T-helper 2 cell treated with Interferon-gamma antibody and Interleukin-4, amounts not matched to agents 5 μg/mL and 100 μg/mL, for 36 hours (primary cell): ENCODE results near the gene SYT15.
"Not testable (repeated sequence)": the region's sequence is repeated elsewhere in the genome, so short reads cannot be mapped to it uniquely, and the experiment has no call there.

Experiments used
- DNase-seq: peaks from one replicate; pipeline ENCODE4 v3.0.0; 2021; ENCODE audit warnings: low spot score
- H3K27ac Mint-ChIP-seq: one replicate; pipeline ENCODE4 v1.8.0; 2021; ENCODE audit warnings: mild to moderate bottlenecking, mixed read lengths
- H3K27me3 Mint-ChIP-seq: one replicate; pipeline ENCODE4 v1.8.0; 2021; ENCODE audit warnings: low read depth, mixed read lengths
- H3K36me3 Mint-ChIP-seq: one replicate; pipeline ENCODE4 v1.8.0; 2021; ENCODE audit warnings: low read depth, mixed read lengths
- H3K4me1 Mint-ChIP-seq: one replicate; pipeline ENCODE4 v1.8.0; 2021; ENCODE audit warnings: low read depth, mixed read lengths
- H3K4me3 Mint-ChIP-seq: one replicate; pipeline ENCODE4 v1.8.0; 2022; ENCODE audit warnings: mild to moderate bottlenecking, moderate library complexity, mixed read lengths
- H3K9me3 Mint-ChIP-seq: one replicate; pipeline ENCODE4 v1.8.0; 2021; ENCODE audit warnings: mixed read lengths

The SYT15 gene

GRCh38 chr10:46579378-46579777 lies 450 bp downstream of the SYT15 start:
- not testable (repeated sequence) for H3K36me3 Mint-ChIP-seq, H3K4me3 Mint-ChIP-seq, H3K27ac Mint-ChIP-seq, H3K4me1 Mint-ChIP-seq, H3K27me3 Mint-ChIP-seq, H3K9me3 Mint-ChIP-seq, DNase-seq

GRCh38 chr10:46581997-46582396 lies 3.1 kb downstream of the SYT15 start:
- not testable (repeated sequence) for DNase-seq, H3K4me3 Mint-ChIP-seq, H3K27me3 Mint-ChIP-seq, H3K27ac Mint-ChIP-seq, H3K4me1 Mint-ChIP-seq, H3K36me3 Mint-ChIP-seq, H3K9me3 Mint-ChIP-seq

- H3K4me1 Mint-ChIP-seq, H3K27ac Mint-ChIP-seq, DNase-seq, H3K9me3 Mint-ChIP-seq, H3K27me3 Mint-ChIP-seq, H3K36me3 Mint-ChIP-seq, H3K4me3 Mint-ChIP-seq: not testable (repeated sequence)
These were observed 3.6 kb downstream of the SYT15 start for GRCh38 chr10:46582568-46582967.

- H3K36me3 Mint-ChIP-seq, H3K27ac Mint-ChIP-seq, H3K27me3 Mint-ChIP-seq, H3K4me3 Mint-ChIP-seq, DNase-seq, H3K4me1 Mint-ChIP-seq, H3K9me3 Mint-ChIP-seq: not testable (repeated sequence)
These were observed 5.3 kb downstream of the SYT15 start for GRCh38 chr10:46584196-46584595.

- not testable (repeated sequence) for H3K36me3 Mint-ChIP-seq, H3K4me3 Mint-ChIP-seq, H3K9me3 Mint-ChIP-seq, H3K4me1 Mint-ChIP-seq, H3K27ac Mint-ChIP-seq, H3K27me3 Mint-ChIP-seq, DNase-seq
These were observed 6.3 kb downstream of the SYT15 start for GRCh38 chr10:46585246-46585645.

- H3K36me3 Mint-ChIP-seq, H3K9me3 Mint-ChIP-seq, H3K27ac Mint-ChIP-seq, H3K27me3 Mint-ChIP-seq, H3K4me3 Mint-ChIP-seq, H3K4me1 Mint-ChIP-seq, DNase-seq: not testable (repeated sequence)
These were observed 8.6 kb downstream of the SYT15 start for GRCh38 chr10:46587546-46587945.

- H3K36me3 Mint-ChIP-seq, DNase-seq, H3K9me3 Mint-ChIP-seq, H3K4me1 Mint-ChIP-seq, H3K27me3 Mint-ChIP-seq, H3K27ac Mint-ChIP-seq, H3K4me3 Mint-ChIP-seq: not testable (repeated sequence)
These were observed 9.3 kb downstream of the SYT15 start for GRCh38 chr10:46588221-46588620.

GRCh38 chr10:46589589-46589988 lies 10.7 kb downstream of the SYT15 start:
- not testable (repeated sequence) for H3K4me1 Mint-ChIP-seq, H3K27me3 Mint-ChIP-seq, H3K27ac Mint-ChIP-seq, H3K36me3 Mint-ChIP-seq, H3K9me3 Mint-ChIP-seq, DNase-seq, H3K4me3 Mint-ChIP-seq

- H3K27me3 Mint-ChIP-seq, H3K4me1 Mint-ChIP-seq, H3K4me3 Mint-ChIP-seq, H3K36me3 Mint-ChIP-seq, DNase-seq, H3K9me3 Mint-ChIP-seq, H3K27ac Mint-ChIP-seq: not testable (repeated sequence)
These were observed 12.1 kb downstream of the SYT15 start for GRCh38 chr10:46591053-46591452.

GRCh38 chr10:46593307-46593706 lies 14.4 kb downstream of the SYT15 start:
- H3K27ac Mint-ChIP-seq, H3K36me3 Mint-ChIP-seq, H3K4me3 Mint-ChIP-seq, H3K4me1 Mint-ChIP-seq, H3K27me3 Mint-ChIP-seq, H3K9me3 Mint-ChIP-seq, DNase-seq: not testable (repeated sequence)

GRCh38 chr10:46594453-46595063 lies 15.6 kb downstream of the SYT15 start:
- not testable (repeated sequence) for H3K27me3 Mint-ChIP-seq, H3K36me3 Mint-ChIP-seq, H3K9me3 Mint-ChIP-seq, DNase-seq, H3K4me1 Mint-ChIP-seq, H3K4me3 Mint-ChIP-seq, H3K27ac Mint-ChIP-seq

- DNase-seq, H3K4me1 Mint-ChIP-seq, H3K27ac Mint-ChIP-seq, H3K9me3 Mint-ChIP-seq, H3K27me3 Mint-ChIP-seq, H3K36me3 Mint-ChIP-seq: not testable (repeated sequence)
- H3K4me3 Mint-ChIP-seq = peak overlapping the region; percentile 52
These were observed 17.6 kb downstream of the SYT15 start for GRCh38 chr10:46596570-46596969.

GRCh38 chr10:46597616-46598246 lies 18.8 kb downstream of the SYT15 start:
- not testable (repeated sequence) for H3K36me3 Mint-ChIP-seq, H3K27me3 Mint-ChIP-seq, H3K27ac Mint-ChIP-seq, H3K9me3 Mint-ChIP-seq, H3K4me1 Mint-ChIP-seq
- peak overlapping the region; percentile 66 for H3K4me3 Mint-ChIP-seq
- peak; percentile 52 for DNase-seq

- not testable (repeated sequence) for H3K27me3 Mint-ChIP-seq, DNase-seq, H3K4me3 Mint-ChIP-seq, H3K9me3 Mint-ChIP-seq, H3K36me3 Mint-ChIP-seq, H3K4me1 Mint-ChIP-seq, H3K27ac Mint-ChIP-seq
These were observed 21.6 kb downstream of the SYT15 start for GRCh38 chr10:46600516-46600915.

- H3K4me1 Mint-ChIP-seq, H3K27me3 Mint-ChIP-seq, DNase-seq, H3K27ac Mint-ChIP-seq, H3K36me3 Mint-ChIP-seq, H3K9me3 Mint-ChIP-seq, H3K4me3 Mint-ChIP-seq: not testable (repeated sequence)
These were observed 36.6 kb downstream of the SYT15 start for GRCh38 chr10:46615540-46615939.
